K562 (cell line): Measurements from ENCODE around the gene TEX14. TPM values are rescaled to one million over a fixed set of nuclear protein-coding genes. Genes with fewer than 3 reads are reported as not detected.

Experiments used
- CBFA2T2 ChIP-seq: fragments of 450-650 bp; conservative IDR thresholded peaks from 2 replicates; pipeline ENCODE4 v1.6.1; 2017; ENCODE audit warnings: mild to moderate bottlenecking
- ELF1 ChIP-seq: fragments of 200-800 bp; sonication (Bioruptor generic); IDR thresholded peaks from 2 replicates; pipeline ENCODE4 v1.6.1; 2016; ENCODE audit warnings: missing genetic modification characterization, missing compliant biosample characterization
- ELF4 ChIP-seq: fragments of 450-650 bp; formaldehyde crosslinking; IDR thresholded peaks from 2 replicates; pipeline ENCODE4 v1.4.0; 2022; ENCODE audit warnings: missing genetic modification characterization
- HDAC6 ChIP-seq: IDR thresholded peaks from 2 replicates; pipeline ENCODE4 v1.6.1; 2012; ENCODE audit warnings: low read depth, mild to moderate bottlenecking, control low read depth, inconsistent platforms, low read length, moderate library complexity
- HDAC8 ChIP-seq: fragments of 450-650 bp; IDR thresholded peaks from 2 replicates; pipeline ENCODE4 v1.6.1; 2016; ENCODE audit warnings: mild to moderate bottlenecking, missing genetic modification characterization, moderate library complexity, missing compliant biosample characterization
- KLF1 ChIP-seq: fragments of 450-650 bp; IDR thresholded peaks from 2 replicates; pipeline ENCODE4 v1.6.1; 2016; ENCODE audit warnings: missing genetic modification characterization, missing compliant biosample characterization
- NEUROD1 ChIP-seq: fragments of 150-350 bp; IDR thresholded peaks from 2 replicates; pipeline ENCODE4 v1.6.1; 2014; ENCODE audit warnings: borderline replicate concordance, low read length, low read depth; ENCODE audit not compliant: partially characterized antibody
- NFIC ChIP-seq: fragments of 450-650 bp; IDR thresholded peaks from 2 replicates; pipeline ENCODE4 v1.6.1; 2017; ENCODE audit warnings: mild to moderate bottlenecking, inconsistent platforms
- NFIX ChIP-seq: fragments of 250-450 bp; sonication (Bioruptor Pico); IDR thresholded peaks from 2 replicates; pipeline ENCODE4 v1.4.0; 2020; ENCODE audit warnings: low read depth, mild to moderate bottlenecking, moderate library complexity
- NFXL1 ChIP-seq: fragments of 450-650 bp; formaldehyde crosslinking; IDR thresholded peaks from 2 replicates; pipeline ENCODE4 v1.4.0; 2021; ENCODE audit warnings: mild to moderate bottlenecking
- NR2C2 ChIP-seq, 2 experiments: fragments of 200-800 bp in 1 of 2; sonication (Bioruptor generic) in 1 of 2; sonication (generic) in 1 of 2; formaldehyde crosslinking in 1 of 2; IDR thresholded peaks; 2 replicates each; pipeline versions ENCODE4 v1.6.1 to v1.8.0; 2016 to 2022; ENCODE audit warnings: mild to moderate bottlenecking in 1 of 2, missing compliant biosample characterization in 1 of 2, missing genetic modification characterization in 1 of 2, missing genetic modification reagents in 1 of 2
- PRMT5 ChIP-seq: sonication (generic); formaldehyde crosslinking; IDR thresholded peaks from 2 replicates; pipeline ENCODE4 v1.5.0; 2020; ENCODE audit warnings: missing genetic modification reagents
- SAP30 ChIP-seq: fragments of 200-600 bp; sonication (generic); IDR thresholded peaks from 2 replicates; pipeline ENCODE4 v1.6.1; 2012; ENCODE audit warnings: borderline replicate concordance, low read depth, mild to moderate bottlenecking, moderate library complexity, low read length, control low read depth, inconsistent platforms; ENCODE audit not compliant: insufficient read depth, poor library complexity, severe bottlenecking
- SLC30A9 ChIP-seq: fragments of 250-450 bp; sonication (Bioruptor Pico); IDR thresholded peaks from 2 replicates; pipeline ENCODE4 v1.8.0; 2022; ENCODE audit warnings: mild to moderate bottlenecking, moderate library complexity
- TRIM28 ChIP-seq: fragments of 450-650 bp; IDR thresholded peaks from 2 replicates; pipeline ENCODE4 v1.6.1; 2017
- ZKSCAN8 ChIP-seq: fragments of 200-800 bp; sonication (Bioruptor generic); IDR thresholded peaks from 2 replicates; pipeline ENCODE4 v1.6.1; 2016; ENCODE audit warnings: missing genetic modification characterization, missing compliant biosample characterization
- ZNF175 ChIP-seq: fragments of 200-800 bp; sonication (Bioruptor generic); IDR thresholded peaks from 2 replicates; pipeline ENCODE4 v1.6.1; 2016; ENCODE audit warnings: low read depth, mild to moderate bottlenecking, missing genetic modification characterization, missing compliant biosample characterization
- ZNF224 ChIP-seq: sonication (generic); formaldehyde crosslinking; IDR thresholded peaks from 2 replicates; pipeline ENCODE4 v1.8.0; 2022; ENCODE audit warnings: mild to moderate bottlenecking, missing genetic modification reagents
- polyA plus RNA-seq, 8 experiments: library from polyadenylated mRNA; depleted of rRNA in 4 of 8; stranded (reverse) in 5 of 8; unstranded in 3 of 8; fragments of >200 nt; fragmentation: Nextera tagmentation in 2 of 8; fragmentation: Illumina TruSeq in 1 of 8; extraction: Ambion mirVana in 2 of 8; extraction: Trizol in 1 of 8; gene quantifications; 2 replicates each; pipeline versions ENCODE4 v1.2.1 to v1.2.3, GENCODE V29; 2011 to 2014; ENCODE audit warnings: inconsistent platforms in 1 of 8, missing spikeins in 1 of 8
- total RNA-seq, 7 experiments: library from RNA; depleted of rRNA in 6 of 7; stranded (reverse); fragments of >200 nt in 6 of 7; fragmentation: Illumina TruSeq in 2 of 7; extraction: Trizol in 2 of 7; gene quantifications; 2 replicates each; pipeline versions ENCODE4 v1.2.1 to v1.2.3, GENCODE V29; 2011 to 2021; ENCODE audit warnings: low replicate concordance in 1 of 7
- TF ChIP-seq, protein P1 (sequence below): sonication (generic); formaldehyde crosslinking; IDR thresholded peaks from 2 replicates; pipeline ENCODE4 v1.8.1; 2023; ENCODE audit warnings: mild to moderate bottlenecking, missing genetic modification reagents
- TF ChIP-seq, protein P2 (sequence below), 2 experiments: IDR thresholded peaks; 2 replicates each; pipeline ENCODE4 v1.6.1; 2012; ENCODE audit warnings: improper control_type of control experiment in 2 of 2, low read depth in 2 of 2, low read length in 2 of 2, borderline replicate concordance in 1 of 2
- TF ChIP-seq, protein P3 (sequence below): fragments of 250-450 bp; sonication (Bioruptor Pico); IDR thresholded peaks from 2 replicates; pipeline ENCODE4 v1.8.0; 2021; ENCODE audit warnings: borderline replicate concordance, mild to moderate bottlenecking, moderate library complexity; ENCODE audit not compliant: poor library complexity, severe bottlenecking

Gene TEX14
- total and polyA plus RNA-seq, 9 of the 15 experiments (the other 6 are each of a cell fraction or from before 2014, with no cell fraction given), result 0.05 to 0.12 (median 0.09) TPM; not detected in 1

DNA sequence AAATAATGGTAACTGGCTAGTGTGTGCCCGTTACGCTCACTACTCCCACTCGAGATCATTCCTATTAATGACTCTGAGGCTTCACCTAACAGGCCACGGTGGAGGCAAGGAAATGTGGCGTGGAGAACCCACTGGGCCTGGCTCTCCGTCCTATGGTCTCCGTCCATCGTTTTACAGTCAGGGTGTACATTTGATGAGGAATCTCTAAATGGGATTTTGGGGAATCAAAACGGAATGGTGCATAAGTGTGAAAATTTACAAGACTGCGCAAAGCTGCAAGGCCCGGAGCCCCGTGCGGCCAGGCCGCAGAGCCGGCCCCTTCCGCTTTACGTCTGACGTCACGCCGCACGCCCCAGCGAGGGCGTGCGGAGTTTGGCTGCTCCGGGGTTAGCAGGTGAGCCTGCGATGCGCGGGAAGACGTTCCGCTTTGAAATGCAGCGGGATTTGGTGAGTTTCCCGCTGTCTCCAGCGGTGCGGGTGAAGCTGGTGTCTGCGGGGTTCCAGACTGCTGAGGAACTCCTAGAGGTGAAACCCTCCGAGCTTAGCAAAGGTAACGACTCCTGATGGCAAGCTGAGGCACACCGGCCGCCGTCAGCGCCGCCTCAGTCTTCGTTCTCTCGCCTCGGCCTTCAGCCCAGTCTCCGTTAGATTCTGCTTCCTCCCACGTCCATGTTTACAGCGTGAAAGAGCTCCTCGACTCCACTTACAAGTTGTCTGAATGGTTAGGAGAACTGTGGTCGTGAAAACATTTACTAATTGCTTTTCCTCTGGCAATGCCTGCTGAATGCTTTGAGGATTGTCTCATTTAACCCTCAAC is 602 bp upstream of the TEX14 start, which contains the start of gene RAD51C (continued):
- TF ChIP-seq ZKSCAN8 (CRISPR knock-in tag) (peak; percentile 34; the same call in 1 of the 2 replicates), NFXL1 (CRISPR knock-in tag) (no peak), NR2C2 (CRISPR knock-in tag; IDR thresholded peaks at IDR 0.05) (peak; percentile 50; the same call in 1 of the 2 replicates), NR2C2 (tag; IDR thresholded peaks at IDR 0.05) (peak; percentile 95), ELF1 (tag) (peak; percentile 92), ZNF224 (CRISPR knock-in tag) (0 out of 2 replicates have a peak, but pooled peaks have one; percentile 27), SLC30A9 (CRISPR knock-in tag) (no peak), TRIM28 (0 out of 2 replicates have a peak, but pooled peaks have one; percentile 19), NEUROD1 (peak; percentile 10), PRMT5 (CRISPR knock-in tag) (no peak), HDAC6 (0 out of 2 replicates have a peak, but pooled peaks have one; percentile 43), ZNF175 (CRISPR knock-in tag) (peak; percentile 86), KLF1 (tag) (peak; percentile 66; the same call in 1 of the 2 replicates), NFIC (peak; percentile 17; the same call in 1 of the 2 replicates), HDAC8 (tag) (peak; percentile 57; the same call in 1 of the 2 replicates), CBFA2T2 (no peak), SAP30 (no peak), ELF4 (CRISPR knock-in tag) (peak; percentile 44; the same call in 1 of the 2 replicates), NFIX (CRISPR knock-in tag) (no peak)
- TF ChIP-seq, protein P1, sequence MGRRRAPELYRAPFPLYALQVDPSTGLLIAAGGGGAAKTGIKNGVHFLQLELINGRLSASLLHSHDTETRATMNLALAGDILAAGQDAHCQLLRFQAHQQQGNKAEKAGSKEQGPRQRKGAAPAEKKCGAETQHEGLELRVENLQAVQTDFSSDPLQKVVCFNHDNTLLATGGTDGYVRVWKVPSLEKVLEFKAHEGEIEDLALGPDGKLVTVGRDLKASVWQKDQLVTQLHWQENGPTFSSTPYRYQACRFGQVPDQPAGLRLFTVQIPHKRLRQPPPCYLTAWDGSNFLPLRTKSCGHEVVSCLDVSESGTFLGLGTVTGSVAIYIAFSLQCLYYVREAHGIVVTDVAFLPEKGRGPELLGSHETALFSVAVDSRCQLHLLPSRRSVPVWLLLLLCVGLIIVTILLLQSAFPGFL (CRISPR knock-in tag), result 0 out of 2 replicates have a peak, but pooled peaks have one; percentile 48
- TF ChIP-seq, protein P2, sequence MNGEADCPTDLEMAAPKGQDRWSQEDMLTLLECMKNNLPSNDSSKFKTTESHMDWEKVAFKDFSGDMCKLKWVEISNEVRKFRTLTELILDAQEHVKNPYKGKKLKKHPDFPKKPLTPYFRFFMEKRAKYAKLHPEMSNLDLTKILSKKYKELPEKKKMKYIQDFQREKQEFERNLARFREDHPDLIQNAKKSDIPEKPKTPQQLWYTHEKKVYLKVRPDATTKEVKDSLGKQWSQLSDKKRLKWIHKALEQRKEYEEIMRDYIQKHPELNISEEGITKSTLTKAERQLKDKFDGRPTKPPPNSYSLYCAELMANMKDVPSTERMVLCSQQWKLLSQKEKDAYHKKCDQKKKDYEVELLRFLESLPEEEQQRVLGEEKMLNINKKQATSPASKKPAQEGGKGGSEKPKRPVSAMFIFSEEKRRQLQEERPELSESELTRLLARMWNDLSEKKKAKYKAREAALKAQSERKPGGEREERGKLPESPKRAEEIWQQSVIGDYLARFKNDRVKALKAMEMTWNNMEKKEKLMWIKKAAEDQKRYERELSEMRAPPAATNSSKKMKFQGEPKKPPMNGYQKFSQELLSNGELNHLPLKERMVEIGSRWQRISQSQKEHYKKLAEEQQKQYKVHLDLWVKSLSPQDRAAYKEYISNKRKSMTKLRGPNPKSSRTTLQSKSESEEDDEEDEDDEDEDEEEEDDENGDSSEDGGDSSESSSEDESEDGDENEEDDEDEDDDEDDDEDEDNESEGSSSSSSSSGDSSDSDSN (IDR thresholded peaks at IDR 0.05; ENCODE audit: borderline replicate concordance in 1 of 2, low read depth in 2 of 2, low read length in 2 of 2), result peak; percentile 30 to 34; a peak in 1 of 4 replicates
- TF ChIP-seq, protein P3, sequence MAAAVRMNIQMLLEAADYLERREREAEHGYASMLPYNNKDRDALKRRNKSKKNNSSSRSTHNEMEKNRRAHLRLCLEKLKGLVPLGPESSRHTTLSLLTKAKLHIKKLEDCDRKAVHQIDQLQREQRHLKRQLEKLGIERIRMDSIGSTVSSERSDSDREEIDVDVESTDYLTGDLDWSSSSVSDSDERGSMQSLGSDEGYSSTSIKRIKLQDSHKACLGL, result peak; percentile 21
